ENCODE measurements around the gene GXYLT1.
"Not testable (repeated sequence)": the region's sequence is repeated elsewhere in the genome, so short reads cannot be mapped to it uniquely, and the experiment has no call there.

Gene GXYLT1, protein sequence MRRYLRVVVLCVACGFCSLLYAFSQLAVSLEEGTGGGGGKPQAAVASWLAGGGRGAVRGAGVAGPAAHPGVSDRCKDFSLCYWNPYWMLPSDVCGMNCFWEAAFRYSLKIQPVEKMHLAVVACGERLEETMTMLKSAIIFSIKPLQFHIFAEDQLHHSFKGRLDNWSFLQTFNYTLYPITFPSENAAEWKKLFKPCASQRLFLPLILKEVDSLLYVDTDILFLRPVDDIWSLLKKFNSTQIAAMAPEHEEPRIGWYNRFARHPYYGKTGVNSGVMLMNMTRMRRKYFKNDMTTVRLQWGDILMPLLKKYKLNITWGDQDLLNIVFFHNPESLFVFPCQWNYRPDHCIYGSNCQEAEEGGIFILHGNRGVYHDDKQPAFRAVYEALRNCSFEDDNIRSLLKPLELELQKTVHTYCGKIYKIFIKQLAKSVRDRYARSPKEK

DNA sequence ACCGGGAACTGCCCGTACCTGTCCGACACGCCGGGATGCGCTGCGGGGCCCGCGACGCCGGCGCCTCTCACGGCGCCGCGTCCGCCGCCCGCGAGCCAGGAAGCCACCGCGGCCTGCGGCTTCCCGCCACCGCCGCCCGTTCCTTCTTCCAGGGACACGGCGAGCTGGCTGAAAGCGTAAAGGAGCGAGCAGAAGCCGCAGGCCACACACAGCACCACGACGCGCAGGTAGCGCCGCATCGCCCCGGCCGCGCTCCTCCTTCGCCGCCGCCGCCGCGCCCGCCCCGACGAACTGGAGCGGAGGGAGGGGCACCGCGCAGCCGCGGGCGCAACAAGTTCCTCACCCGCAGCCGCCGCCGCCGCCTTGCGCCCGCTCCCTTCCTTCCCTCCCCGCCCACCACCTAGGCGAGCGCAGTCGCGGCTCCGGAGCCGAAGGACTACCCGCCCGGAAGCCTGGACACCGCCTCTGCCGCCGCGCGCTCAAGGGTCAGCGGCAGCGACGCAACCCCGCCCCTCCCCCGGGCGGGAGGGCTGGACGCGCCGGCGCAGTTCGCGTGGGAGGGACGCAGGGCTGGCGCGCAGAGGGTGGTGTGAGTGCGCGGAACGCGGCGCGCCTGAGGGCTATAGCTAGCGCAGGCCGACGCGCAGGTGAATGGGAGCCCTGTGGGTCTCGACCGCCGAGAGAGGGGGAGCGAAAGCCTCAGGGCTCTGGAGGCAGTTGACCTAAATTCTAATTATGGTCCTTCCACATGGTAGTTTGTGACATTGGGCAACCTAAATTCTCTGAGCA, at the start of gene GXYLT1:
Gene GXYLT1 (minus strand): TSS at position 467 of the 789 bp plus-strand sequence. CDS start 228 bp downstream, at position 239.
- peak; percentile 79 for DNase-seq

DNA sequence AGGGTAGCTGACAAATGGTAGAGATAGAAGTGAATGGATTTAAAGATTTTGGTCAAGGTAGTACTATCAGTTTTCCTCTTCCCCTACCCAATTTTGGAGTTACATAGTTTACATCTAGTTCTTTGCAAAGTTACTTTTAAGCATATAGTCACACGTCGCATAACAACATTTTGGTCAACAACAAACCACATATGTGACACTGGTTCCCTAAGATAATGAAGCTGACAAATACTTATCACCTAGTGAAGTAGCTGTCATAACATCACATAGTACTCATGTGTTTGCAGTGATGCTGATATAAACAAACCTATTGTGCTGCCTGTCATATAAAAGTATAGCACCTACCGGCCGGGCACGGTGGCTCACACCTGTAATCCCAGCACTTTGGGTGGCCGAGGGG, 48.0 kb upstream of the GXYLT1 start:
- DNase-seq: no peak

DNA sequence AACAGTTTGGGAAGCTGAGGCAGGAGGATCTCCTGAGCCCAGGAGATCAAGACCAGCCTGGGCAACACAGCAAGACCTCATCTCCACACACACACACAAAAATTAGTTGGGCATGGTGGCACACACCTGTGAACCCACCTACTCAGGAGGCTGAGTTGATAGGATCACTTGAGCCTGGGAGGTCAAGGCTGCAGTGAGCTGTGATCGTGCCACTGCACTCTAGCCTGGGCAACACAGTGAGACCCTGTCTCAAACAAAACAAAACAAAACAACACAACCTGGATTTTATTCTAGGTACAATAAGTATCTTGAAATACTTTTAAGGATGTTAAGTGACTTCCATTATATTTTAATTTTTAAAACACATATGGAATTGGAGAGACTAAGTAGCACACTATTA, 47.6 kb upstream of the GXYLT1 start:
- DNase-seq: no peak

DNA sequence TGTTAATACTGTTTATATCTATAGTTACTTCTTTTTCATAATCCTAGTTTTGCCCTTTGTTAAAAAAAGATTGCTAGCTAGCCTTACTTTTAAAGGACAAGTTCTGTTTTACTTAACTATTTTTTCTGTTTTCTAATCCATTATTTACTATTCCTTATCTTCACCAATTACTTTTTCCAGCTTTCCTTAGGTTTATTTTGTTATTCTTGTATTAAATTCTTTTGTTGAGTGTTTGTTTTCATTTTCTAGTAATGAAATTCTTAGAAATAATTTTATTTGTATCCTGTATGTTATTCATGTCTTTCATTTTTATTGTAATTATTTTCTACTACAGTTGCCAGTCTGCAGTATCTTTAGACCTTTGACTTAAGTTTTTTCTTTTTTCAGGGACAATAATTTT, 45.7 kb upstream of the GXYLT1 start:
- DNase-seq: no peak

DNA sequence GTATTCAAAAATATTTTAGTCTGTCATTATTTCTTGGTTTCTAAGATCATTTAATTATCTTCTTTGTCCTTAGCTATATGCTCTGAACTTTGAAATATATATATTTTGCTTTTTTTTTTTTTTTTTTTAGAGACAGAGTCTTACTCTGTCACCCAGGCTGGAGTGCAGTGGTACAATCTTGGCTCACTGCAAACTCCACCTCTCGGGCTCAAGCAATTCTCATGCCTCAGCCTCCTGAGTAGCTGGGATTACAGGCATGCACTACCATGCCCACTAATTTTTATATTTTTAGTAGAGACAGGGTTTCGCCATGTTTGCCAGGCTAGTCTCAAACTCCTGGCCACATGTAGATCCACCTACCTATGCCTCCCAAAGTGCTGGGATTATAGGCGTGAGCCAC, 43.6 kb upstream of the GXYLT1 start:
- not testable (repeated sequence) for DNase-seq

DNA sequence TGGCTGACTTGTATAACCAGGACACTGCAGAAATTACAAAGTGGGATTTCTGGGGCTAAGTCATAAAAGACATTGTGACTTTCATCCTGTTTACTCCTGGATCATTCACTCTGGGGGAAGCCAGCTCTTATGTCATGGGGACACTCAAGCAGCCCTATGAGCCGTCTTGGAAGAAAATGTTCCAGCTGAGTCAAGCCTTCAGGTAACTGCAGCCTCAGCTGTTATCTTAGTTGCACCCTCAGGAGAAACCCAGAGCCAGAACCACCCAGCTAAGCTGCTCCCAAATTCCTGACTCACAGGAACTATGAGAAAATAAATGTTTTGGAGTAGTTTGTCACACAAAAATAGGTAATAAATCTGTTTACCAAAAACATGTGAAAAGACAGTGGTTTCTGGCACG, 43.1 kb upstream of the GXYLT1 start:
- no peak for DNase-seq

DNA sequence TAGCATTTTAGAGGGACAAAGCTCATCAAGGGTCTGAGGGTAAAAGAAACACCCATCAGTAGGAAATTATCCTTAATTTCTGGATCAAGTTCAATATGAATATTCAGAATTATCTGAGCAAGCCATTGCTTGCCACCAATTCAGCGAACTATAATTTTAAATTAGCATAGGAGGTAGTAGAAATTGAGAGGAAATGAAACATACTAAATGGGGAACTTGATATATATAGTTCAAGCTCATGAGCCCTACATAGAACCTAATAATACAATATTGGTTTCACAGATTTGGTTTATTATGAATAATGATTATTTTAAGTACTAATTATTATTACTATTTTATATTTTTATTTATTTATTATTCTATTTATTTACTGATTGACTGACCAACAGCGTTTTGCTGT, 42.1 kb upstream of the GXYLT1 start:
- DNase-seq: no peak

DNA sequence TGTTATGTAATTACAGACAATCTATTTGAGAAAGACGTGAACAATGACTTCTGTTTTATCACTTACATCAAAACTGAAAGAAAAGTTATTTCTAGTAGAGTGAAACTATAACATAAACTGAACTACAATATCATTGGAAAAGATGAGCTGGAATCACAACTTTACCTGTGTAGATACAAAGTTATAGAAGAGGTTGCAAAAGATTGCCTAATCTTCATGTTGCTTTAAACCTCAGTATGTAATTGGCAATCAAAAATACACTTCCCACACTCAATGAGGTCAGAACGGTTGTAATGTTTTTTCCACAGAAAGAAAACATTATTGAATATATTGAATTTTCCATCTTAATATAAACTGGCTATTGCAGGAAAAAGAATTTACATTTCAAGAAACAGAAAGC, 37.7 kb upstream of the GXYLT1 start:
- DNase-seq: no peak

DNA sequence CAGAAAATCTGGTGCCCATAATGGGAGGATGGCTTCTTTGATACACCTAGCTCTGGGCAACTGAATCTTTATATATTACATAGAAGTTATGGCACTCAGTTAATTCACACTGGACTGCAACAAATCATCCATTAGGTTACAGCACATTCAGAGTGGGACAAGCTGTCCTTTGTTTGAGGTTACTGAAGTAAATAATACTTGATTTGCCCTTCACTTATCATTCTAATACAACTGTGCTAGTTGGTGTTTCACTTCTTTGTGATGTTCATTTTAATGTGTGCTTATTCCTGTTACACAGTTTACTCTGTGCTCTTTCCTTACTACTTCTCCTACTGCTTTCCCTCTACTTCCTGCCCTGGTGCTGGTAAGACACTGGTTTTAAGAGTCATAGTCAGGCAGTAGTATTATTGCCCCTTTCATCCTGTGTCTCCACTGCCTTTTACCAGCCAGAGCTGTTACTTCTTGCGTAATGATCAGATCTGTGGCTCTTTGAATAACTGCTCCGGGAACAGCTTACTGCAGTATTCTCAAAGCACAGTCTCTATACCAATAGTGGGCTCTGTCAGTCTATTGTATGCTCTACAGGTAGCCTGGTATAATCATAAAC, 36.4 kb upstream of the GXYLT1 start:
- no peak for DNase-seq

DNA sequence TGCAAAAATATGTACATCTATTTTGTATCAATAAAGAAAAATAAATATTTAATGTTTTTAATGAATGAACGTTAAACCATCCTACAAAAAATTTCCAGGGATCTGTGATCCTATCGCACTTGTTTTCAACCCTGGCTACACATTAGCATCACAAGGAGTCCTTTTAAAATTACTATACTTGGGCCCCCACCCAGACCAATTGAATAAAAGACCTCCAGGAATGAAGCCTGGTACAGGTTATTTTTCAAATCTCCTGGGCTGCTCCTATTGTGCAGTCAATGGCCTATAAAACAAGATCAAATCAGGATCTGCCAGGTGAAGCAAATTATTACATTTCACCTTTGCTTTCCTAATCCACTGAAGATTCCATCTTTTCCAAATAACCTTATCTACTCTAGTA, 33.4 kb upstream of the GXYLT1 start:
- no peak for DNase-seq

DNA sequence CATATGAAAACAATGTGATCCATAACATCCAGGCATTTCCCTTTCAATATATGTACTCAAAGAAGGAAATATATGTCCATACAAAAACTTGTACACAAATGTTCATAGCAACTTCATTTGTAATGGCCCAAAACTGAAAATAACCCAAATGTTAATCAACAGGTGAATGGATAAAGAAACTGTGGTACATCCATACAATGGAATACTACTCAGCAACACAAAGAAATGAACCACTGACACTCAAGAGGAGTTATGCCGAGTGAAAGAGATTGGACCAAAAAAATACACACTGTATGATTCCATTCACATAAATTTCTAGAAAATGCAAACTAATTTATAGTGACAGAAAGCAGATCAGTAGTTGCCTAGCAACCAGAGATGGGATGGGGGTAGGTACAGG, 30.3 kb upstream of the GXYLT1 start:
- DNase-seq: no peak

DNA sequence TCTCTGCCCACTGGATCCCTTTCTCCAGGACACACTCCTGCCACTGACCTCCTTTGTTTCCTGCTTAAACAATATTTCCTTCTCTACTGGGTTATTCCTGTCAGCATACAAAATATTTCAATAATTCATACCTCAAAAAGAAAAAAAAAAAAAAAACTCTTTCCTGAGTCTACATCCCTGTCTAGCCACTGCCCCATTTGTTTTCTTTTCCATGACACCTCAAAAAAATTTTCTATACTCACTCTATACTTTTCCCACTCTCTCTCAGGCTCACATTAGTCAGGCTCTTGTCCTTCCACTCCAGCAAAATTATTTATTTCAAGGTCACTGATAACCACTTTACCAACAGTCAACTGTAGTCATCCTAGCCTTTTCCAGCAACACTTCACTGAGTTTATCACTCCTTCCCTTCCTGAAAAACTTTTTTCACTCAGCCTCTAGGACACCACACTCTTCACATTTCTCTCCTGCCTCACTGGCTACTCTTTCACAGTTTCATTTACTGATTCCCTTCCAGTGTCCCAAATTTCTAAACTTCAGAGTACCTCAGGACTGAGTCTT, 29.4 kb upstream of the GXYLT1 start:
- DNase-seq: no peak

DNA sequence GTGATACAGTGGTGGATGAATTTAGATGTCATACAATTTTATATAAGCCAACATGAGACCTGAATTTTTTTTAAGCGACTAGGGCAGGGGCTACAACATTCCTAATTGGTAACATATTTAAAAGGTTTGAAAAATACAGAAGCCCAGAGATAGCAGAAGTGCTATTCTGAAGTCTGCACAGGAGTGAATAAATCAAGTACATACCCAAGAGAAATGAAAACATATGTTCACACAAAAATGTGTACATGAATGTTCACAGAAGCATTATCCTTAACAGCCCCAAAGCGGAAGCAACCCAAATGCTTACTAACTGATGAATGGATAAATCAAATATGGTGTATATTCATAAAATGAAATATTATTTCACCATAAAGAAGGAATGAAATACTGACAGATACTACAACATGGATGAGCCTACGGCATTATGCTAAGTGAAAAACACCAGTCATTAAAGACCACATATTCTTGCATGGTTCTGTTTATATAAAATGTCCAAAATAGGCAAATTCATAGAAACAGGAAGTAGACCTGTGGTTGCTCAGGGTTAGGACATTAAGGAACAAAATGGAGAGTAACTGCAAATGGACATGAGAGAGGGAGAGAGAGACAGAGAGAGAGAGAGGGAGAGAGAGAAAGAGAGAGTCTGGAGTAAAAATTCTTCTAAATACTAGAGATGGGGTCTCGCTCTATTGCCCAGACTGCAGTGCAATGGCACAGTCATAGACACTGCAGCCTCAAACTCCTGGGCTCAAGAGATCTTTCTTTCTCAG, 28.0 kb upstream of the GXYLT1 start:
- no peak for DNase-seq

DNA sequence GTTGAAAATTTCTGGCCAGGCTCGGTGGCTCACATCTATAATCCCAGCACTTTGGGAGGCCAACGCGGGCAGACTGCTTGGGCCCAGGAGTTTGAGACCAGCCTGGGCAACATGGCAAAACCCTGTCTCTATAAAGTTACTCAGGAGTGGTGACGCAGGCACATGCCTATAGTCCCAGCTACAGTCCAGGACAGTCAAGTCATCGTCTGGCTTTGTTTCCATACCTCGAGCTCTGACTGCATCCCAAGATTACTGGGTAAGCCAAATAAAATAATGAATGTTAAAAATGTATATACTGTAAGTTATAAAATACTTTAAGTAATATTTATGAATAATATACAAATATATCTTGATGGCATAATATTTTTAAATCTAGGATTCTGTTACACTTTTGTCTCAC, 23.0 kb upstream of the GXYLT1 start:
- no peak for DNase-seq

DNA sequence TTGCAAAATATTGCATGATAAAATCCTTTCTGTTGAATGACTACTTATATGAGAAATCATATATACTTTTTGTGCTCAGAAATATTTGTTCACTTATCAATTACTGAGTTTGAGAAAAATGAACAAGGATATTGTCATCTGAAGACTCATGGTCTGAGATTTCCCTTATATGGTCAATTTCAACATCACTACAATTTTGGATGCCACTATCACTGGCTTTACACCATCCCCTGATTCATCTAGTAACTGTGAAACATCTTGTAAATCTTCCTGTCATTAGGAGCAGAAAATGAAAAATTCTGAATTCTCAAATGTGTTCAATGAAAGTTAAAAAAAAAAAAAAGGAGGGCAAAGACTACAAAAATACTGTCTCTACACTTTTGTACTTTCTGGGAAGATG, 21.8 kb upstream of the GXYLT1 start:
- DNase-seq: no peak

DNA sequence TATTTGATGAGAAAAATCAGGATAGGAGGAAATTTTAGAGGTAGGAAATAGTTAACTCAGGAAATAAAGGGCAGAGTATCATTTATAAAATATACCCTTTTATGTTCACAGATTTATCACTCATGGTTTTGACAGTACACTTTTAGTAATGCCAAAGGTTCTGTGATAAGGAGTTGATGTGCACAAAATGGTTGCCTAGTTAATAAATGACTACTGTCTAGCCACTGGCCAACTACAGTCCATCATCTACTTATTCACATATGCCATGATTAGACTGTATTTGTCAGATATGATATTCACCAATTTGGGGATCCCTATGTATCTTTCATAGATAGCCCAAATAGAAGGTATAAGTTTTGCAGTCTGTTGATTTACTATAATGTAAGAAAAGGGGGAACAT, 19.2 kb upstream of the GXYLT1 start:
- no peak for DNase-seq

DNA sequence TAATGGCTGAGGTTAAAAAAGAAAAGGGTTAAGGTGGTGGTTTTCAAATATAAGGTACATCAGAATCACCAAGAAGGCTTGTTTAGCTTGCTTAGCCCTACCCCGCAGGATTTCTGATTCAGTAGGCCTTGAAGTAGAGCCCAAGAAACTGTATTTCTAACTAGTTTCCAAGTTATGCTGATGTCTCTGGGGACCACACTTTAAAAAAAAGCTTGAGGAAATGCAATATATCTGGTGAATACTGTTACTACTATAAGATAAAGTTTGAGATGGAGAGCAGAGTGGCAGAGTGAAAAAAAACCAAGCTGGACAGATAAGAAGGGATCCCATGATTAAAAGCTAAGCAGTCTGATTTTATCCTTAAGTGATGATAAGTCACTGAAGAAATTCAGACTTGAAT, 18.3 kb upstream of the GXYLT1 start:
- no peak for DNase-seq

DNA sequence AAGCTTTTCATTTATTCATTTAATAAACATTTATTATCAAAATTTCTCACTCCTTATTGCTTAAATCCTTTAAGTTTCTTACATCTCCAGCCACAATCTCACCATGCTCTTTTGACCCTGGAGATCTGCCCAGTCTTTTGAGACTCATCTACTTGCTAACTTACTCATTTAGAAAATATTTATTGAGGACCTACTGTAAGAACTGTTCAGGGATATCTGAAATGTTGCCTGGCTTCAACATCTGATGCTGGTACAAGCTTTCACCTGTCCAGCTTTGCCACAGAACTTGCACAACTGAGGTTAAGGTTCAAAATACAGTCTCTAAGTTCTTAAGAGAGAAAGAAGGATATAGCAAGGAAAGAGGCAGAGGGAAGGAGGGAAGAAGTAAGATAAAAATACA, 17.5 kb upstream of the GXYLT1 start:
- DNase-seq: no peak

DNA sequence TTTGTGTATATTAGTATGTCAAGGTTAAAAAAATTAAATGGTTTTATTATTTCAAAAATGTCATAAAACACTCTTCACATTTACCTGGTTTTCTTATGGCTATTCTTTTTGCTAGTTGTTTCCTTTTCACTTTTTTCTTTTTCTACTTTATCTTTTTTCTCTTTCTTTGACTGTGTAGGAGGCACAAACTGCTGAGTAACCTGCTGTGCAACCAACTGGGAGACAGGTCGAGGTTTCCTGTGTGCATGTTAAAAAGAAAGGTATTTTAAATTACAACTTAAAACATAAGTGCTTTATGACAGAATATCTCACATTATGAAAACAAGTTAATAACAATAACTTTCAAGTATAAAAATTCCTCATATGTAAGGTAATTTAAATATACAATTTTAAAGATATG, 16.9 kb upstream of the GXYLT1 start:
- DNase-seq: no peak

DNA sequence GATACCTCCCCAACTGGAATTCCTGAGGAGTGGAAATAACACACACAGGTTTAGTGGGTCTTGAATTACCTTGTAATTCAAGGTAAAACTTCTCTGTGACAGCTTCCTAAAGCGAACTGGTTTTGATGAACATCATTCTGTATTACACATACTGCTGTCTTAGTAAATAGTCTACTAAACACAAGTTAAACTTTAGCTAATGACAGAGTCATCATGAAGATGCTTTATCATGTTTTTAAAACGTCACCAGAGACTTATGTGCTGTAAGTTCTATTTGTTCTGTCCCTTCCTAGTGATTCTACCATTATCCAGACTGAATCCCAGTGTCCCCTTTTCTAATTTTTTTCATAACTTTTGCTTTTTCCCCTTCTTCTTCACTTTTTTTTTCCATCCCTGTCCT, 11.6 kb upstream of the GXYLT1 start:
- no peak for DNase-seq

DNA sequence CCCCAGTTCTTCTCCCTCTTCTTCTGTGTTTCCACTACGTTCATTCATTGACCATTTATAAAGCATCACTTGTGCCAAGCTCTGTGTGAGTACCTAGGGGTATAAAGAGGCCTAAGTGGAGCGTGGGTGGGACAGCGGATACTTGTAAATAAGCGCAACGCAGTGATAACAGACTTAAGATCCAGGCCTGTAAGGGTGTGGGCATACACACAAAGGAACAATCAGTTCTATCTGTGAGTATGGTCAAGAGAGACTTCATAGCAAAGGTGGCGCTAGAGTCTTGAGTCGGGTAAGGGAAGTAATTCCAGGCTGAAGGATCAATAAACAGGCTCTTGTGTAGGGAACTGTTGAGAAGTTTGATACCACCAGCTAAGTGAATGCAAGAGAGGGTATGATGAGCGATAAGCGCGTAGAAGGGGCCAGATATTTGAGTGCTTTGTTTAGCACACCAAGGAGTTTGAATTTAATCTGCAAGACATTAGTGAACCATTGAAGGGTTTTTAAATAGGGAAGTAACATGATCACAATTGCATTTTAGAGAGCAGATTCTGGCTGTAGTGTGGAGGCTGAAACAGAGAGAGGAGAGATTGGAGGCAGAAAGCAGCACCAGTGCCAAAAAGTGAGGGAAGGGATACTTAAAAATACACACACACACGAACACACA, 1.0 kb upstream of the GXYLT1 start:
- no peak for DNase-seq

DNA sequence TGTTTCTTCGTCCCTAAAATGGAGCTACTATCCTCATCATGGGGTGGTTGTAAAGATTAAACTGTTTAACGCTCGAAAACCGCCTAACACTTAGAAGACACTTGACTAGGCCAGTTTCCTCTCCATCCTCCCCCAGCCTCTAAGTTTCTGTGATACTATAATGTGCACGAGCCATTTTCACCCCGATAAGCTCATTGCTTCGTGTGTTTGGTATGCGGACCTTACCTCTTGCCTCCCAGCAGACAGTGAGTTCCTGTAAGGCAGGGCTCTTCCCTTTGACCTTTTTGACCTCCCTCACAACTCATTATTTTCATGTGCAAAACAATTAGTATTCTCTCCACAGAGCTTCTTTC, 499 bp upstream of the GXYLT1 start:
- no peak for DNase-seq

DNA sequence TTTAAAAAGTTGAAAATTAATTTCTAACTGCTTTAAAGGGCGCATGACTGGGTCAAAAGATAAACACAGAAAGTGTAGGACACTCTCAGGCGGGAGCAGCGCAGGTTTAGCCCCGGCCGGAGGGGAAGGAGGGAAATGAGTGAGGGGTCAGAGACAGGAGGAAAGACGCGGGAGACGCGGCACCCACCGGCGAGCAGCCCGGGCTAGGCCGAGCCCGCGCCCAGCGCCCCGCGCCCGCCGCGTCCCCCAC, 591 bp downstream of the GXYLT1 start:
- DNase-seq: no peak

Measured in stimulated activated CD4-positive, alpha-beta T cell treated with anti-CD3 and anti-CD28 coated beads, Interleukin-12 subunit alpha, Interleukin-12 subunit beta, amount 100 ng/mL, for 4 hours (primary cell).